SK-N-SH (cell line): ENCODE measurements around the gene TIAM1.

Source experiments
- CTCF ChIP-seq: fragments of 200-600 bp; sonication (generic); IDR thresholded peaks from 2 replicates; pipeline ENCODE4 v1.6.1; 2017; ENCODE audit warnings: antibody characterized with exemption, mild to moderate bottlenecking, moderate library complexity
- FOXM1 ChIP-seq: IDR thresholded peaks from 2 replicates; pipeline ENCODE4 v1.4.0; 2012; ENCODE audit warnings: low read depth, mild to moderate bottlenecking
- YY1 ChIP-seq: IDR thresholded peaks from 2 replicates; pipeline ENCODE4 v1.4.0; 2012; ENCODE audit warnings: low read depth, mild to moderate bottlenecking

DNA sequence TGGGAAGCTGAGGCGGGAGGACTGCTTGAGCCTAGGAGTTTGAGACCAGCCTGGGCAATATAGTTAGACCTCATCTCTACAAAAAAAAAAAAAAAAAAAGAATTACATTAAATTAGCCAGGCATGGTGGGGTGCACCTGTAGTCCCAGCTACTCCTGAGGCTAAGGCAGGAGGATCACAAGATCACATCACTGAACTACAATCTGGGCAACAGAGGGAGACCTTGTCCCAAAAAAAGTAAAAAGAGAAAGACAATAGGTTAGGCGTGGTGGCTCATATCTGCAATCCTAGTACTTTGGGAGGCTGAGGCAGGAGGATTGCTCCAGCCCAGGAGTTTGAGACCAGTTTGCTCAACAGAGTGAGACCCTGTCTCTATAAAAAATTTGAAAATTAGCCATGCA lies 130.3 kb downstream of the TIAM1 start:
- 0 out of 2 replicates have a peak, but pooled peaks have one; percentile 23 for TF ChIP-seq CTCF
- TF ChIP-seq YY1 = no peak
- TF ChIP-seq FOXM1 = no peak
